GM12878 (cell line): ENCODE data around the gene DCP1B. TPM values are rescaled to one million over a fixed set of nuclear protein-coding genes. Genes with fewer than 3 reads are reported as not detected.

ENCODE experiments used
- ATAC-seq: fragments of 200-7000 bp; cut with Tn5 transposase; 3 replicates; pipeline ENCODE4 v1.9.1; 2020; ENCODE audit warnings: mild to moderate bottlenecking, moderate library complexity
- BruUV-seq: library from RNA; stranded (reverse); fragments of 400-500 nt; replicated peaks from 2 replicates; lab custom pipeline; 2021; lab: Mats Ljungman, UMichigan
- CTCF ChIA-PET: fragments of 300-600 bp; sonication (Branson Sonifier 250); formaldehyde crosslinking; extraction: SDS; loops from one replicate; lab custom pipeline; 2021; ENCODE audit warnings: inconsistent platforms; lab: Yijun Ruan, JAX
- POLR2A ChIA-PET: fragments of 350-600 bp; formaldehyde crosslinking; extraction: SDS; loops from one replicate; lab custom pipeline; 2021; ENCODE audit warnings: inconsistent platforms; lab: Charles Lee
- RAD21 ChIA-PET: fragments of 300-600 bp; sonication (Branson Sonifier 250); formaldehyde crosslinking; loops from one replicate; lab custom pipeline; 2023; ENCODE audit warnings: antibody characterized with exemption; ENCODE audit not compliant: unreplicated experiment; lab: Charles Lee
- SMC1A ChIA-PET: fragments of 300-600 bp; sonication (Branson Sonifier 250); formaldehyde crosslinking; loops from one replicate; lab custom pipeline; 2023; ENCODE audit not compliant: unreplicated experiment, uncharacterized antibody; lab: Charles Lee
- DNase-seq: peaks from one replicate; pipeline ENCODE4 v3.0.0-alpha.2; 2011; ENCODE audit warnings: low read depth, low spot score
- FAIRE-seq: peaks from 3 replicates; lab custom pipeline; 2011; peaks lifted over from hg19 to GRCh38; lab: Jason Lieb, UNC
- H2AFZ ChIP-seq: 2 replicates; pipeline ENCODE4 v1.6.0; 2011; ENCODE audit warnings: low read depth, low read length, control low read depth; ENCODE audit not compliant: control insufficient read depth
- H3K27ac ChIP-seq: 2 replicates; pipeline ENCODE4 v1.5.1; 2011; ENCODE audit warnings: control low read depth; ENCODE audit not compliant: control insufficient read depth, insufficient read depth
- H3K27me3 ChIP-seq, 2 experiments: replicated peaks in 1 of 2; 2 replicates each; pipeline versions ENCODE4 v1.6.0 to v1.6.1; 2011; ENCODE audit warnings: low read length in 1 of 2; ENCODE audit not compliant: control insufficient read depth in 2 of 2, insufficient read depth in 2 of 2
- H3K36me3 ChIP-seq, 2 experiments: 2 replicates each; pipeline ENCODE4 v1.5.1; 2011; ENCODE audit warnings: low read length in 1 of 2; ENCODE audit not compliant: control insufficient read depth in 2 of 2, insufficient read depth in 2 of 2
- H3K4me1 ChIP-seq: 2 replicates; pipeline ENCODE4 v1.6.1; 2011; ENCODE audit warnings: mild to moderate bottlenecking, low read length, moderate library complexity, mixed read lengths; ENCODE audit not compliant: control insufficient read depth, insufficient read depth
- H3K4me2 ChIP-seq: 2 replicates; pipeline ENCODE4 v1.6.0; 2011; ENCODE audit warnings: control low read depth; ENCODE audit not compliant: control insufficient read depth, insufficient read depth
- H3K4me3 ChIP-seq: fragments of 200-600 bp; sonication (generic); 2 replicates; pipeline ENCODE4 v1.5.1; 2016
- H3K79me2 ChIP-seq: 2 replicates; pipeline ENCODE4 v1.6.0; 2011; ENCODE audit warnings: low read length; ENCODE audit not compliant: control insufficient read depth, insufficient read depth
- H3K9ac ChIP-seq: 2 replicates; pipeline ENCODE4 v1.8.0; 2011; ENCODE audit warnings: low read length, control low read depth, mixed read lengths; ENCODE audit not compliant: control insufficient read depth, insufficient read depth
- H3K9me3 ChIP-seq: replicated peaks from 3 replicates; pipeline ENCODE4 v1.5.1; 2011; ENCODE audit warnings: mild to moderate bottlenecking, low read length; ENCODE audit not compliant: control insufficient read depth, insufficient read depth
- H4K20me1 ChIP-seq: 2 replicates; pipeline ENCODE4 v1.6.0; 2011; ENCODE audit not compliant: control insufficient read depth, insufficient read depth
- ATF7 ChIP-seq: fragments of 450-650 bp; IDR thresholded peaks from 2 replicates; pipeline ENCODE4 v1.6.1; 2016; ENCODE audit warnings: low read depth, mild to moderate bottlenecking
- BHLHE40 ChIP-seq, 2 experiments: fragments of 450-650 bp in 1 of 2; IDR thresholded peaks; 2 replicates each; pipeline ENCODE4 v1.6.1; 2011 to 2017; ENCODE audit warnings: low read depth in 2 of 2, borderline replicate concordance in 1 of 2, improper control_type of control experiment in 1 of 2, low read length in 1 of 2, mild to moderate bottlenecking in 1 of 2
- CBFB ChIP-seq: IDR thresholded peaks from 2 replicates; pipeline ENCODE4 v1.6.1; 2016; ENCODE audit warnings: antibody characterized with exemption, low read depth
- ESRRA ChIP-seq: IDR thresholded peaks from 2 replicates; pipeline ENCODE4 v1.6.1; 2012; ENCODE audit warnings: mild to moderate bottlenecking, low read length, improper control_type of control experiment
- HDAC2 ChIP-seq: fragments of 200-600 bp; sonication (generic); IDR thresholded peaks from 2 replicates; pipeline ENCODE4 v1.6.1; 2017
- HDGF ChIP-seq: fragments of 450-650 bp; IDR thresholded peaks from 2 replicates; pipeline ENCODE4 v1.6.1; 2016; ENCODE audit warnings: antibody characterized with exemption
- KDM1A ChIP-seq: fragments of 200-600 bp; sonication (generic); IDR thresholded peaks from 2 replicates; pipeline ENCODE4 v1.6.1; 2016; ENCODE audit warnings: borderline replicate concordance
- NBN ChIP-seq: fragments of 450-650 bp; IDR thresholded peaks from 2 replicates; pipeline ENCODE4 v1.6.1; 2016
- NFXL1 ChIP-seq: fragments of 450-650 bp; IDR thresholded peaks from 2 replicates; pipeline ENCODE4 v1.6.1; 2017; ENCODE audit warnings: antibody characterized with exemption, mild to moderate bottlenecking, borderline replicate concordance
- PAX5 ChIP-seq: IDR thresholded peaks from 2 replicates; pipeline ENCODE4 v1.6.1; 2011; ENCODE audit warnings: low read depth, low read length, borderline replicate concordance
- POLR2A ChIP-seq: IDR thresholded peaks from 2 replicates; pipeline ENCODE4 v1.6.1; 2011; ENCODE audit warnings: low read depth, mild to moderate bottlenecking, low read length
- TCF7 ChIP-seq: IDR thresholded peaks from 2 replicates; pipeline ENCODE4 v1.6.1; 2014; ENCODE audit warnings: antibody characterized with exemption, borderline replicate concordance
- ZSCAN29 ChIP-seq: fragments of 450-650 bp; IDR thresholded peaks from 2 replicates; pipeline ENCODE4 v1.6.1; 2017; ENCODE audit warnings: mild to moderate bottlenecking, moderate library complexity
- WGBS: methylation state at CpG from one replicate; pipeline ENCODE4 v1.1.6; 2016; ENCODE audit warnings: low lambda C conversion rate; ENCODE audit not compliant: insufficient replicate concordance, insufficient coverage; ENCODE audit errors: missing lambda C conversion rate; 5-methylcytosine and 5-hydroxymethylcytosine counted together
- in situ Hi-C: fragments of 300-500 bp; cut with MboI; formaldehyde crosslinking; loops from 9 replicates; pipeline ENCODE4 v1.14.3; 2018; ENCODE audit warnings: mixed read lengths
- intact Hi-C: fragments of 100-400 bp; cut with micrococcal nuclease; formaldehyde crosslinking; loops from one replicate; pipeline ENCODE4 v1.14.2; 2022; ENCODE audit not compliant: unreplicated experiment
- polyA plus RNA-seq, 11 experiments: library from polyadenylated mRNA; depleted of rRNA in 4 of 11; unstranded in 6 of 11; stranded (reverse) in 5 of 11; fragments of >200 nt; fragmentation: Nextera tagmentation in 4 of 11; fragmentation: Illumina TruSeq in 1 of 11; extraction: Ambion mirVana in 4 of 11; extraction: Trizol in 1 of 11; gene quantifications; 1 replicate in 1 of 11; 2 replicates in 10 of 11; pipeline versions ENCODE4 v1.2.1 to v1.2.3, GENCODE V29; 2011 to 2016; ENCODE audit warnings: inconsistent platforms in 2 of 11, missing spikeins in 2 of 11, low read depth in 1 of 11
- total RNA-seq, 4 experiments: library from RNA; depleted of rRNA in 3 of 4; stranded (reverse); fragments of >200 nt in 3 of 4; fragmentation: Illumina TruSeq in 1 of 4; extraction: Trizol in 1 of 4; gene quantifications; 2 replicates each; pipeline versions ENCODE4 v1.2.1 to v1.2.3, GENCODE V29; 2013 to 2021
- TF ChIP-seq, protein P1 (sequence below): fragments of 450-650 bp; IDR thresholded peaks from 2 replicates; pipeline ENCODE4 v1.6.1; 2017; ENCODE audit warnings: mild to moderate bottlenecking
- TF ChIP-seq, protein P2 (sequence below): fragments of 450-650 bp; IDR thresholded peaks from 2 replicates; pipeline ENCODE4 v1.6.1; 2017; ENCODE audit warnings: low read depth, mild to moderate bottlenecking, moderate library complexity
- TF ChIP-seq, protein P3 (sequence below): fragments of 150-350 bp; IDR thresholded peaks from 2 replicates; pipeline ENCODE4 v1.6.1; 2016; ENCODE audit warnings: low read depth, low read length
- TF ChIP-seq, protein P4 (sequence below): fragments of 450-650 bp; IDR thresholded peaks from 2 replicates; pipeline ENCODE4 v1.6.1; 2017; ENCODE audit warnings: borderline replicate concordance

Gene DCP1B
- total and polyA plus RNA-seq, 10 of the 15 experiments (the other 5 are each of a cell fraction or from before 2014, with no cell fraction given): 1.3 to 23.4 (median 15.3) TPM

DNA sequence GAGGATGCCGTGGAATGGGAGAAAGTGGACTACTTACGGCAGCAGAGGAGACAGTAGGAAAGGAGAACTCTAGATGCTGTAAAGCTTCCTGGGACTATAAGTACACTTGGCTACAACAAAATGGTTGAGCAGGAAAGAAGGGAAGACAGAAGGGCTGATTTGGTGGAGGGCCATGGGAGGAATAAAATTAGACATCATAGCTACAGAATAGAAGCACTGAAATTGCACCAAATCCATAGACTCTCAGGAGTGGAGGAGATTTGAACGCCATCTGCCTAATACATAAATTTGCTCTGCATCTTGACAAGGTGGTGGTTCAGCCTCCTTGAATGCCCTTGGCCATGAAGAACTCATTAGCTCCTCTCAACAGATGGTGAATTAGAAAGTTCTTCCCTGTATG, 16.3 kb upstream of the DCP1B start:
- FAIRE-seq (no peak), ATAC-seq (no peak), DNase-seq (no peak)
- Histone ChIP-seq H3K4me2 (no peak overlapping the region), H2AFZ (no peak overlapping the region), H3K4me1 (no peaks in the 10 kb centered on the region; the same call in 1 of the 2 replicates), H4K20me1 (no peaks in the 10 kb centered on the region), H3K27ac (no peak overlapping the region), H3K9ac (no peak overlapping the region)
- SMC1A ChIA-PET: interaction anchor here (1.2 kb wide), 1 partner anchor 14 kb away, joined by 5 read pairs; no protein-coding TSS in a partner anchor
- in situ Hi-C loops: no loop called here
- 77% methylated on average over 3 of the region's 3 CpGs for WGBS
- no peak for TF ChIP-seq ATF7
- TF ChIP-seq KDM1A: no peak
- no peak for TF ChIP-seq NFXL1
- TF ChIP-seq, protein P1, sequence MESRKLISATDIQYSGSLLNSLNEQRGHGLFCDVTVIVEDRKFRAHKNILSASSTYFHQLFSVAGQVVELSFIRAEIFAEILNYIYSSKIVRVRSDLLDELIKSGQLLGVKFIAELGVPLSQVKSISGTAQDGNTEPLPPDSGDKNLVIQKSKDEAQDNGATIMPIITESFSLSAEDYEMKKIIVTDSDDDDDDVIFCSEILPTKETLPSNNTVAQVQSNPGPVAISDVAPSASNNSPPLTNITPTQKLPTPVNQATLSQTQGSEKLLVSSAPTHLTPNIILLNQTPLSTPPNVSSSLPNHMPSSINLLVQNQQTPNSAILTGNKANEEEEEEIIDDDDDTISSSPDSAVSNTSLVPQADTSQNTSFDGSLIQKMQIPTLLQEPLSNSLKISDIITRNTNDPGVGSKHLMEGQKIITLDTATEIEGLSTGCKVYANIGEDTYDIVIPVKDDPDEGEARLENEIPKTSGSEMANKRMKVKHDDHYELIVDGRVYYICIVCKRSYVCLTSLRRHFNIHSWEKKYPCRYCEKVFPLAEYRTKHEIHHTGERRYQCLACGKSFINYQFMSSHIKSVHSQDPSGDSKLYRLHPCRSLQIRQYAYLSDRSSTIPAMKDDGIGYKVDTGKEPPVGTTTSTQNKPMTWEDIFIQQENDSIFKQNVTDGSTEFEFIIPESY: no peak
- no peak for TF ChIP-seq HDAC2
- TF ChIP-seq ESRRA: no peak
- TF ChIP-seq NBN: no peak
- no peak for TF ChIP-seq PAX5
- TF ChIP-seq, protein P2, sequence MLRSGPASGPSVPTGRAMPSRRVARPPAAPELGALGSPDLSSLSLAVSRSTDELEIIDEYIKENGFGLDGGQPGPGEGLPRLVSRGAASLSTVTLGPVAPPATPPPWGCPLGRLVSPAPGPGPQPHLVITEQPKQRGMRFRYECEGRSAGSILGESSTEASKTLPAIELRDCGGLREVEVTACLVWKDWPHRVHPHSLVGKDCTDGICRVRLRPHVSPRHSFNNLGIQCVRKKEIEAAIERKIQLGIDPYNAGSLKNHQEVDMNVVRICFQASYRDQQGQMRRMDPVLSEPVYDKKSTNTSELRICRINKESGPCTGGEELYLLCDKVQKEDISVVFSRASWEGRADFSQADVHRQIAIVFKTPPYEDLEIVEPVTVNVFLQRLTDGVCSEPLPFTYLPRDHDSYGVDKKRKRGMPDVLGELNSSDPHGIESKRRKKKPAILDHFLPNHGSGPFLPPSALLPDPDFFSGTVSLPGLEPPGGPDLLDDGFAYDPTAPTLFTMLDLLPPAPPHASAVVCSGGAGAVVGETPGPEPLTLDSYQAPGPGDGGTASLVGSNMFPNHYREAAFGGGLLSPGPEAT: no peak
- TF ChIP-seq, protein P3, sequence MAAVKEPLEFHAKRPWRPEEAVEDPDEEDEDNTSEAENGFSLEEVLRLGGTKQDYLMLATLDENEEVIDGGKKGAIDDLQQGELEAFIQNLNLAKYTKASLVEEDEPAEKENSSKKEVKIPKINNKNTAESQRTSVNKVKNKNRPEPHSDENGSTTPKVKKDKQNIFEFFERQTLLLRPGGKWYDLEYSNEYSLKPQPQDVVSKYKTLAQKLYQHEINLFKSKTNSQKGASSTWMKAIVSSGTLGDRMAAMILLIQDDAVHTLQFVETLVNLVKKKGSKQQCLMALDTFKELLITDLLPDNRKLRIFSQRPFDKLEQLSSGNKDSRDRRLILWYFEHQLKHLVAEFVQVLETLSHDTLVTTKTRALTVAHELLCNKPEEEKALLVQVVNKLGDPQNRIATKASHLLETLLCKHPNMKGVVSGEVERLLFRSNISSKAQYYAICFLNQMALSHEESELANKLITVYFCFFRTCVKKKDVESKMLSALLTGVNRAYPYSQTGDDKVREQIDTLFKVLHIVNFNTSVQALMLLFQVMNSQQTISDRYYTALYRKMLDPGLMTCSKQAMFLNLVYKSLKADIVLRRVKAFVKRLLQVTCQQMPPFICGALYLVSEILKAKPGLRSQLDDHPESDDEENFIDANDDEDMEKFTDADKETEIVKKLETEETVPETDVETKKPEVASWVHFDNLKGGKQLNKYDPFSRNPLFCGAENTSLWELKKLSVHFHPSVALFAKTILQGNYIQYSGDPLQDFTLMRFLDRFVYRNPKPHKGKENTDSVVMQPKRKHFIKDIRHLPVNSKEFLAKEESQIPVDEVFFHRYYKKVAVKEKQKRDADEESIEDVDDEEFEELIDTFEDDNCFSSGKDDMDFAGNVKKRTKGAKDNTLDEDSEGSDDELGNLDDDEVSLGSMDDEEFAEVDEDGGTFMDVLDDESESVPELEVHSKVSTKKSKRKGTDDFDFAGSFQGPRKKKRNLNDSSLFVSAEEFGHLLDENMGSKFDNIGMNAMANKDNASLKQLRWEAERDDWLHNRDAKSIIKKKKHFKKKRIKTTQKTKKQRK: no peak
- TF ChIP-seq CBFB: no peak
- no peak for TF ChIP-seq ZSCAN29
- TF ChIP-seq, protein P4, sequence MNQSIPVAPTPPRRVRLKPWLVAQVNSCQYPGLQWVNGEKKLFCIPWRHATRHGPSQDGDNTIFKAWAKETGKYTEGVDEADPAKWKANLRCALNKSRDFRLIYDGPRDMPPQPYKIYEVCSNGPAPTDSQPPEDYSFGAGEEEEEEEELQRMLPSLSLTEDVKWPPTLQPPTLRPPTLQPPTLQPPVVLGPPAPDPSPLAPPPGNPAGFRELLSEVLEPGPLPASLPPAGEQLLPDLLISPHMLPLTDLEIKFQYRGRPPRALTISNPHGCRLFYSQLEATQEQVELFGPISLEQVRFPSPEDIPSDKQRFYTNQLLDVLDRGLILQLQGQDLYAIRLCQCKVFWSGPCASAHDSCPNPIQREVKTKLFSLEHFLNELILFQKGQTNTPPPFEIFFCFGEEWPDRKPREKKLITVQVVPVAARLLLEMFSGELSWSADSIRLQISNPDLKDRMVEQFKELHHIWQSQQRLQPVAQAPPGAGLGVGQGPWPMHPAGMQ: no peak
- no peak for TF ChIP-seq TCF7
- no peak for TF ChIP-seq POLR2A
- TF ChIP-seq HDGF: no peak
- no peak for TF ChIP-seq BHLHE40 (IDR thresholded peaks at IDR 0.05; ENCODE audit: borderline replicate concordance in 1 of 2, low read depth in 2 of 2, low read length in 1 of 2)
- TF ChIP-seq, all 136 proteins: peak for 0
- Histone ChIP-seq H3K36me3 (no peaks in the 10 kb centered on the region), H3K27me3 (peaks cover 2 to 4% of the 10 kb centered on the region in 2 experiments), H3K4me3 (no peak overlapping the region), H3K9me3 (no peaks in the 10 kb centered on the region; the same call in 2 of the 3 replicates), H3K79me2 (no peaks in the 10 kb centered on the region)
- RAD21 ChIA-PET: no interaction called here
- POLR2A ChIA-PET: interaction anchor here (0.9 kb wide), 1 partner anchor 10 kb away, joined by 3 read pairs; no protein-coding TSS in a partner anchor
- CTCF ChIA-PET: interaction anchor here (1.2 kb wide), 1 partner anchor 10 kb away, joined by 3 read pairs; no protein-coding TSS in a partner anchor
- intact Hi-C loops: no loop called here
- no TSS peak for BruUV-seq
